Heart left ventricle (tissue), 16 donors: ENCODE data around the gene KCNQ1. TPM values are rescaled to one million over a fixed set of nuclear protein-coding genes. Genes with fewer than 3 reads are reported as not detected.

Experiments used
- ATAC-seq, 4 donors: fragments of 200-7000 bp; cut with Tn5 transposase; one replicate each; pipeline ENCODE4 v1.9.1; 2020 to 2022; ENCODE audit warnings: moderate library complexity in 4 of 4, mild to moderate bottlenecking in 3 of 4, moderate number of reproducible peaks in 1 of 4
- DNase-seq, 5 donors: peaks; one replicate each; pipeline ENCODE4 v3.0.0-alpha.2; 2020
- H3K27ac ChIP-seq, 12 donors: fragments of 200-600 bp; sonication (generic) in 4 of 12; one replicate each; pipeline versions ENCODE4 v1.5.0 to v1.8.0; 2016 to 2022; ENCODE audit warnings: mild to moderate bottlenecking in 2 of 12
- H3K27me3 ChIP-seq, 9 donors: fragments of 200-600 bp; sonication (generic) in 2 of 9; one replicate each; pipeline versions ENCODE4 v1.5.1 to v1.8.0; 2016 to 2022; ENCODE audit warnings: mild to moderate bottlenecking in 3 of 9
- H3K36me3 ChIP-seq, 9 donors: fragments of 200-600 bp; sonication (generic) in 2 of 9; one replicate each; pipeline versions ENCODE4 v1.5.0 to v1.8.0; 2018 to 2022; ENCODE audit warnings: mild to moderate bottlenecking in 2 of 9
- H3K4me1 ChIP-seq, 12 donors: fragments of 200-600 bp; sonication (generic) in 4 of 12; one replicate each; pipeline versions ENCODE4 v1.5.0 to v1.8.0; 2016 to 2022; ENCODE audit warnings: mild to moderate bottlenecking in 3 of 12
- H3K4me3 ChIP-seq, 12 donors: fragments of 200-600 bp; sonication (generic) in 4 of 12; one replicate each; pipeline versions ENCODE4 v1.5.0 to v1.8.0; 2017 to 2022; ENCODE audit warnings: mild to moderate bottlenecking in 9 of 12, moderate library complexity in 4 of 12
- H3K9me3 ChIP-seq, 12 donors: fragments of 200-600 bp; sonication (generic) in 4 of 12; one replicate each; pipeline versions ENCODE4 v1.5.0 to v1.8.0; 2016 to 2022; ENCODE audit warnings: mild to moderate bottlenecking in 1 of 12
- POLR2A ChIP-seq, 2 donors: fragments of 450-650 bp; IDR thresholded peaks; one replicate each; pipeline ENCODE4 v1.6.1; 2017; ENCODE audit warnings: antibody characterized with exemption in 2 of 2, mild to moderate bottlenecking in 2 of 2, moderate library complexity in 2 of 2
- WGBS, 4 donors: extraction: QIAGEN DNeasy Blood & Tissue Kit in 2 of 4; methylation state at CpG; one replicate each; pipeline versions ENCODE4 v1.1.5 to v1.1.7; 2013 to 2018; 5-methylcytosine and 5-hydroxymethylcytosine counted together
- intact Hi-C, 10 donors: fragments of 100-400 bp; cut with DNase I; formaldehyde crosslinking; loops; one replicate each; pipeline versions ENCODE4 v1.11.1 to v1.14.2; 2022
- polyA plus RNA-seq, 2 donors: library from polyadenylated mRNA; stranded (reverse); fragments of 200-250 nt; gene quantifications; one replicate each; pipeline ENCODE4 v1.2.3, GENCODE V29; 2013
- total RNA-seq, 9 donors: library from RNA; depleted of rRNA in 2 of 9; stranded (reverse); fragments of >200 nt in 2 of 9; fragmentation: NEBNext Ultra II Directional in 3 of 9; extraction: Animal tissue kit (Norgen Biotek cat#: 25700) in 3 of 9; gene quantifications; one replicate each; pipeline versions ENCODE4 v1.1.0 to v1.2.4, GENCODE V29; 2016 to 2023
- TF ChIP-seq, protein P1 (sequence below), 12 donors: fragments of 200-600 bp; sonication (generic) in 4 of 12; IDR thresholded peaks; one replicate each; pipeline versions ENCODE4 v1.5.0 to v1.8.0; 2018 to 2022; ENCODE audit warnings: antibody characterized with exemption in 12 of 12, mild to moderate bottlenecking in 5 of 12
- donor health status: ischemic (EF 13 %, LVEDD 7.1; RV severe dilation, severe dysfunction).
- donor health status: healthy with polysubstance abuse.
- donor health status: DM: no; HTN: yes; CAD: no.
- donor health status: DM: no; HTN: no; CAD: no.
- donor health status: ischemic (EF 25% LVEDD 6.9; RV normal size, moderate dysfunction).
- donor health status: ischemic (EF 25% LVEDD 5.7; RV mildly dilated, moderate dysfunction).
- donor health status: healthy.
- donor health status: DM: yes; HTN: yes; CAD: no.
- donor health status: ischemic (EF 35%, LVEDD 5.7; RV mildly dilated, moderate dysfunction).
- donor health status: nonischemic (EF 11% LVEDD 7.7; RV severe dilation, severe dysfunction).
- donor health status: DM: yes; HTN: yes; CAD: no.
- donor health status: PGD.
- donor health status: ischemic (EF 29% LVEDD 5.4; RV normal size, mild dysfunction).
- donor health status: nonischemic (EF 23%, LVEDD 6.1; RV moderate dilation, normal function).

KCNQ1 gene
- total and polyA plus RNA-seq, 11 donors, result 18.6 to 42.4 (median 31.4) TPM

DNA sequence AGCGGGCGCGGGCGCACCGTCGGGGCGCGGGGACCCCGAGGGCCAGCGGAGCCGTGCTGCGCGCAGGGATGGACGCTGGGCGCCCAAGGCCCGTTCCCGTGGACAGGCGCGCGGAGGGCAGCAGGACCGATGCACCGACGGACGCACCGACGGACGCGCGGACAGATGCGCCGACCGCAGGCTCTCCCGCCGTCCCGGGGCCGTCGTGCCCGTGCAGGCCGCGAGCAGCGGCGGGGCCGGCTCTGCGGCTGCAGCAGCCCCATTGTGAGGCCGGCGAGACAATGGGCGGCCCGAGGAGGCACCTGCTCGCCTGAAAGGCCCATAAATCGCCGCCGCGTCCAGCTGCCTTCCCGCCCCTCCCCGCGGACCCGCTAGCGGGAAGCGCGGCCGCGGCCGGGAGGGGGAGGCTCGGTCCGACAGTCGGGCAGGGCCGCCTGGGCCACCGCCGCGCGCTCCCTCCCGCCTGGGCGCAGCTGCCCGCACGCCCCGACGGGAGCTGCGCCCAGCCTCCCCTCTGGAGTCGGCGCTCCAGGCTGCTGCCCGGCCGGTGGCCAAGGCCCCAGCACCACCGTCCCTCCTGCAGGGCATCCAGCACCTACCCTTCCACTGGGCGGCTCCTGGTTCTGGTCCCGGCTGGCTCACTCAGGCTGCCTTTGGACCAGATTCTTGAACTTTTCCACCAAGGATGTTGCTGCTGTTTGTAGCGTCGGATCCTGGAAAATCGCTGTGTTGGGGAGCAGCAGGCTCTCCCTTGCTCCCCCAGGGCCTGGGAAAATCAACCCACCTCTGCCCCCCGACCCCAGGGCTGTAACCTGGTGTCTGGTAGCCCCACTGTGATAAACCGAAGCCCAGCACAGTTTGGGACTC, 425.0 kb downstream of the KCNQ1 start:
- ATAC-seq (no peak), DNase-seq (no peak)
- Histone ChIP-seq H3K36me3 (no peaks in the 10 kb centered on the region), H3K9me3 (no peaks in the 10 kb centered on the region), H3K4me3 (no peak overlapping the region), H3K27ac (no peak overlapping the region), H3K27me3 (peaks cover 11 to 44% (median 19%) of the 10 kb centered on the region in 9 donors), H3K4me1 (peaks cover 0 to 21% (median 4%) of the 10 kb centered on the region in 12 donors)
- no peak for TF ChIP-seq POLR2A (IDR thresholded peaks at IDR 0.05)
- TF ChIP-seq, protein P1, sequence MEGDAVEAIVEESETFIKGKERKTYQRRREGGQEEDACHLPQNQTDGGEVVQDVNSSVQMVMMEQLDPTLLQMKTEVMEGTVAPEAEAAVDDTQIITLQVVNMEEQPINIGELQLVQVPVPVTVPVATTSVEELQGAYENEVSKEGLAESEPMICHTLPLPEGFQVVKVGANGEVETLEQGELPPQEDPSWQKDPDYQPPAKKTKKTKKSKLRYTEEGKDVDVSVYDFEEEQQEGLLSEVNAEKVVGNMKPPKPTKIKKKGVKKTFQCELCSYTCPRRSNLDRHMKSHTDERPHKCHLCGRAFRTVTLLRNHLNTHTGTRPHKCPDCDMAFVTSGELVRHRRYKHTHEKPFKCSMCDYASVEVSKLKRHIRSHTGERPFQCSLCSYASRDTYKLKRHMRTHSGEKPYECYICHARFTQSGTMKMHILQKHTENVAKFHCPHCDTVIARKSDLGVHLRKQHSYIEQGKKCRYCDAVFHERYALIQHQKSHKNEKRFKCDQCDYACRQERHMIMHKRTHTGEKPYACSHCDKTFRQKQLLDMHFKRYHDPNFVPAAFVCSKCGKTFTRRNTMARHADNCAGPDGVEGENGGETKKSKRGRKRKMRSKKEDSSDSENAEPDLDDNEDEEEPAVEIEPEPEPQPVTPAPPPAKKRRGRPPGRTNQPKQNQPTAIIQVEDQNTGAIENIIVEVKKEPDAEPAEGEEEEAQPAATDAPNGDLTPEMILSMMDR (IDR thresholded peaks at IDR 0.05), result no peak
- 20 to 71% (median 34%) methylated on average over 4 to 90 of the region's 90 CpGs for WGBS, 4 donors
- intact Hi-C loops, result loop anchor here in 2 of 10 donors (10.0 kb wide), 1 partner anchor 55 kb away; no protein-coding TSS in a partner anchor

DNA sequence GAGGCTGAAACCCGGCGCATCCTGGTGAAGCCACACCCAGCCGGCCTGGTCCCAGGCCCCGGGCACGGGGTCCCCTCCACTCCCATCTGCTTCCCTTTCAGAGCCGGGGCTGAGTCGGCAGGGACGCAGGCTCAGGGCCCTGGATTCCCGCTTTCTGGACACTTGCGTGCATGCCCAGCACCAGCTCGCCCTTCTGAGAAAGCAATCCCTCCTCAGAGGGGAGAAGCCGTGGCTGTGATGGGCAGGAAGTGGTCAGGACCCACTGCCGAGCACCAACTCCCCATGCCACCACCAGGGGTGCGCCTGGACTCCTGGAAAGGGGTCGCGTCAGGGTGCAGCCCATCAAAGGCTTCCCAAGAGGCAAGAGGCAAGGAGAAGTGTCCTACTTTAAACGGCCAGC, 425.7 kb downstream of the KCNQ1 start:
- WGBS, 4 donors, result 74 to 84% (median 77%) methylated on average over 13 to 17 of the region's 17 CpGs
- H3K27ac ChIP-seq, result no peak overlapping the region
- no peak overlapping the region for H3K4me3 ChIP-seq
- peaks cover 0 to 21% (median 4%) of the 10 kb centered on the region in 12 donors for H3K4me1 ChIP-seq
- H3K9me3 ChIP-seq, result peaks cover 0 to 6% (median 0%) of the 10 kb centered on the region in 12 donors
- intact Hi-C loops, result loop anchor here in 1 of 10 donors (10.0 kb wide), 1 partner anchor 56 kb away; no protein-coding TSS in a partner anchor
- DNase-seq (no peak), ATAC-seq (no peak)
- no peaks in the 10 kb centered on the region for H3K36me3 ChIP-seq
- peaks cover 11 to 44% (median 19%) of the 10 kb centered on the region in 9 donors for H3K27me3 ChIP-seq
- TF ChIP-seq, protein P1 (IDR thresholded peaks at IDR 0.05), result no peak

DNA sequence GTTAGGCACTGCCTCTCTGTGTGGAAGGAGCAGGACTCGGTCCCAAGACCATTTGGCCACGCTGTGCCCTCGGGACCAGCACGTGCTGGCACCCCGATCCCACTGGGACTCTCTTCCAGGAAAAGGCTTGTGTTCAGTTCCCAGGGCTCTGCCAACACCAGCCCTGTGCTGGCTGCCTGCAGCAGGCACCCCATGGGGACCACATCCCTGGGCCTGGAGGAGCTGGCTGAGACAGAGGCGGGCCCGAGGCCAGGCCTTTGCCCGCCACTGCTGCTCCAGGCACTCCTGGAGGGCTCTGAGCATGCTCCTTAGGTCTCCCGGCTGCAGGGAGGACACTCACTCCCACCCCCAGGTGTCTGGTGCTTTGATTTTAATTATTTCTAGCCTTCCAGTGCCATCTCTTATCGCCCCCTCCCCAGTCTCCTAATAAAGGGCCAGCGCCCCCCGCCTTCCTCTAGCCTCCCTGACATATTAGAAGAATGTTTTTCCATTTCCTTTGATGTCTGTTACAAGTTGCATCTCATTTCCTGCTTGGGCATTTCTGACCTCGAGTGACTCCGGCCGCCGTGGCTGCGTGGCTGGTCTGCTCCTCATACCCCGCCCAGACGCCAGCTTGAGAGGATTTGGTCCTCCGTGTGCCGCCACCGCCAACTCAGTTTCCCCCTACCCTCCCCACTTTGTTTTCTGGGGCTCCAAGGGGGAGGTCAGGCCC, 426.3 kb downstream of the KCNQ1 start:
- ATAC-seq, result peak in 1 of 4 donors; percentile 22
- 61 to 73% (median 69%) methylated on average over 22 of the region's 22 CpGs for WGBS, 4 donors
- no peak for TF ChIP-seq POLR2A (IDR thresholded peaks at IDR 0.05)
- TF ChIP-seq, protein P1 (IDR thresholded peaks at IDR 0.05), result no peak
- no peak overlapping the region for H3K27ac ChIP-seq
- no peak overlapping the region for H3K4me3 ChIP-seq
- H3K9me3 ChIP-seq, result peaks cover 0 to 7% (median 0%) of the 10 kb centered on the region in 12 donors
- no peaks in the 10 kb centered on the region for H3K36me3 ChIP-seq
- peaks cover 11 to 44% (median 19%) of the 10 kb centered on the region in 9 donors for H3K27me3 ChIP-seq
- DNase-seq, result no peak
- intact Hi-C loops, result loop anchor here in 1 of 10 donors (10.0 kb wide), 1 partner anchor 56 kb away; no protein-coding TSS in a partner anchor
- peaks cover 0 to 21% (median 4%) of the 10 kb centered on the region in 12 donors for H3K4me1 ChIP-seq

DNA sequence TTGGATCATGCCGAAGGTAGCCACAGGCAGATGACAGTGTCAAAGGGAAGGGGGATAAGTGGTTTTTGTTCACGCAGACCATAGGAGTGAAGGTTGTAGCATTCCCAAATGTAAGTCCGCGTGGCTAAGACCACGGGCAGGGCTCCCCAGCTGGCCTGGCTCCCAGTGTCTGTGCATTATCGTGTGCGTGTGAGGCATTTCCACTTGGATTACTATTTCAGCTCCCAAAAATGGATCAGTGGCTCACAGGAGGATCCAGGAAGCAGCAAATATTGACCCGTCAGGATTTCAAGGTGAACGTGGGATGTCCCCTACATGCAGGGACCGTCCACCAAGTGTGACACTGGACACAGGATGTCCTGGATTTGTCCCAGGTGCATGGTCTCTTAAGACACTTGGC, 430.2 kb downstream of the KCNQ1 start:
- 87 to 94% (median 91%) methylated on average over 10 of the region's 10 CpGs for WGBS, 4 donors

More for the DNA sequence above, 430.2 kb downstream of the KCNQ1 start:
- DNase-seq (no peak), ATAC-seq (no peak)
- Histone ChIP-seq H3K36me3 (no peaks in the 10 kb centered on the region), H3K27ac (no peak overlapping the region), H3K9me3 (peaks cover 0 to 16% (median 0%) of the 10 kb centered on the region in 12 donors), H3K27me3 (peaks cover 0 to 20% (median 9%) of the 10 kb centered on the region in 9 donors), H3K4me3 (no peak overlapping the region), H3K4me1 (peaks cover 0 to 9% (median 0%) of the 10 kb centered on the region in 12 donors)
- intact Hi-C loops, result loop anchor here in 2 of 10 donors (5.0 to 10.0 kb wide), 2 partner anchors 33 to 60 kb away; no protein-coding TSS in a partner anchor
- no peak for TF ChIP-seq POLR2A (IDR thresholded peaks at IDR 0.05)
- TF ChIP-seq, protein P1 (IDR thresholded peaks at IDR 0.05), result no peak
